T-helper 2 cell (primary cell): ENCODE results near the gene KIF6.
"Not testable (repeated sequence)": the region's sequence is repeated elsewhere in the genome, so short reads cannot be mapped to it uniquely, and the experiment has no call there.

Source experiments
- DNase-seq, 5 experiments: peaks; one replicate each; pipeline versions ENCODE4 v3.0.0 to v3.0.0-alpha.2; 2012 to 2022
- total RNA-seq, 2 donors: gene quantifications; one replicate each; lab custom pipeline; 2026; lab: John Stamatoyannopoulos, UW

KIF6 gene
- 0 reads per million in 2 donors for total RNA-seq

DNA sequence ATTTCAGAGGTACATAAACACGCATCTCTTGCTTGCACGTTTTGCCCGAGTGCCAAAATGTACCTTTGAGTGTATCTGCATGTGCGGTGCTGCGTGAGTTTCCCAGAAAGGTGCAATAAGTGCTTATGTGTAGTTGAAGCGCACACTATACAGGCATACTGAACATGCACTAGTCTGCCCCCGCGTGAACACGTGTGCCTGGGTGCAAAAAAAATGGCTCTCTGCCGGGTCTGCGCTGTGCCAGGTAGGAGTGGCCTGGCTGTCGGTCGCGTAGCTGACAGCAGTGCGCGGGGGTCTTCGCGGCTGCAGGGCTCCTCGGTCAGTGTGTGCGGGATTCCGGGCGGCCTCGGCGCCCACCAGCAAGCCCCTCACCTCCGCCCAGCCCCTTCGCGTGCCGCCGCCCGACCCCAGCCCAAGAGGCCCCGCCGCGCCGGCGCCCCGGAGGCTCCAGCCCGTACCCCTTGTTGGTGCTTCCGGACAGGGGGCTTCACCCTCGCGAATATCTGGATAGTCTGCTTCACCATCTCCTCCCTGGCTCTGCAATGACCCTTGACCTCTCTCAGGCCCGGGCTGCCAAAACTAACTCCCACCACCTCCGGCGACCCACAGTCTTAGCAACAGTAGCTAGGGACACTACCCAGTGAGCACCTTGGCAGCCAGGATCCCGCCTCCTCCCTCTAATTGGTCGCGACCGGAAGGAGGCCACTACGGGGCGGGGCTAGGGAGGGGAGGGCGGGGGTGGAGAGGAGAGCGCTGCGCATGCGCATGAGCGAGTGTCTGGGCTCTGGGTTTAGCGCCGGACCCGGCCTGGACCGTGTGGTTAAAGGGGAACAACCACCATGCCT lies at the start of gene KIF6:
Gene KIF6 (minus strand): TSS at position 622 of the 845 bp plus-strand sequence. CDS start 98 bp downstream, at position 524.
- peak; percentile 1 to 86 (median 50) for DNase-seq

DNA sequence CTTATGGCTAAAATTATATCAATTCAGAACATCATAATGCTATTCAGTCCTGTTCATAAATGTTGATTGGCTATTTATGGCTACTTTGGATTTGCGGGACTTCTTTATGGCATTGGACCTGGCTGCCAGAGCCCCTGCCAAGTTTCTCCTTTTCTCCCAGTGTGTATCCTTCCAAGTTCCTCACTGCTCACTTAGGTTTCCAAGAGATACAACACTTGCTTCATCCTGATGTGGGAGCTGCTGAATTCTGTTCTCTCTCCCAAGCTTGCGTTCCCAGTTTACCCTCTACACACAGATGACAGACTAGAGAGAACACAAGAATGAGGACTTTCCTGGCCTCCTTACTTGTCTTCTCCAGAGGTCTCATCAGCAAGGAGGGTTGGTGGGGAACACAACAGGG lies 48.6 kb upstream of the KIF6 start:
- no peak for DNase-seq

DNA sequence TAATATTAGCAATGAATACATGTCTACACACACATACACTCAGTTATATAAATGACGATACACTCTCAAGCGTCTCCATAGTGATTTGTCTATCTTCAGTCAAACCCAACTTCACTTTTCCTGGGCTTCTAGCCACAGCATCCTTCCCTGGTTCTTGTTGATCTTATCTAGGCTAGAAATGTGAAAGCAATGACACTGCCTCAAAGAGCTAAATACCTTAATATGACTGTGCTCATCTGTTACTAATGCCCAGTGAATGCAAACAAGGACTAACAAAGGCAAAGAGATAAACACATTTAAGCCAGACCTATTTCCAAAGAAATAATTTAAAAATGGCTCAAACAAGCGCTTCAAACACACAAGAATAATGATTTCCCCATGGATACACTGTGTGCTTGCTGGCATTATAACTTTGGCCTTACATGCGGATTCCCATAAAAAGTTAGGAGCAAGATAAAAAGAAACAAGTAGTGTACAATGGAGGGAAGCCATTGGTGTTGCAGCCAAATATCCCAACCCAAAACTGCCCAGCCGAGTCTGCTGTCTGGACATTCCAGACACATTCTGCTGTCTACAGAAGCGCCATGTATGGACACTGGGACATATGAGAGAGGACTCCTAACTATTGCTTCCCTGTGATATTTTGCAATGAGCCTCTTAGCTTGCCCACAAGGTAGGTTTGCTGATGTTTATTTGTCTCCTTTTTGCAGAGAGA lies 47.5 kb upstream of the KIF6 start:
- no peak for DNase-seq

- DNase-seq, result no peak
Observed at GRCh38 chr6:39770446-39770845, 45.2 kb upstream of the KIF6 start.

DNA sequence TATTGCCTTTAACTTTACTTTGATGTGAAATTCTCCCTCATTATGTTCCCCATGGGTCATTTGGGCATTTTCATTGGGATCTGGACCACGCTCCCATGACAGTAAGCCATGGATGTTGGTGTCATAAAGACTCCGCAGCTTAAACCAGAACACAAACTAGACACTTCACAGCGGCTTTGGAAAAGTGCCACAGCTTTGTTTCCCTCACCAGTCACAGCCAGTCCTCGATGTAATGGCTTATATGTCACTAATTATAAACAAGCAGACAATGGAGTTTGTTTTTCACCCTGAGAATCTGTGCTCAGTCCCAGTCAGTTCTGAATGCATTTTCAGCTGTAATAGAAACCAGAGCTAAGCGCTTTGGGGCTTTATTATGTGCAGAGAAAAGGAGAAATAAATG lies 43.8 kb upstream of the KIF6 start:
- no peak for DNase-seq

- DNase-seq, result no peak
Observed at GRCh38 chr6:39765508-39766065, 40.4 kb upstream of the KIF6 start.

DNA sequence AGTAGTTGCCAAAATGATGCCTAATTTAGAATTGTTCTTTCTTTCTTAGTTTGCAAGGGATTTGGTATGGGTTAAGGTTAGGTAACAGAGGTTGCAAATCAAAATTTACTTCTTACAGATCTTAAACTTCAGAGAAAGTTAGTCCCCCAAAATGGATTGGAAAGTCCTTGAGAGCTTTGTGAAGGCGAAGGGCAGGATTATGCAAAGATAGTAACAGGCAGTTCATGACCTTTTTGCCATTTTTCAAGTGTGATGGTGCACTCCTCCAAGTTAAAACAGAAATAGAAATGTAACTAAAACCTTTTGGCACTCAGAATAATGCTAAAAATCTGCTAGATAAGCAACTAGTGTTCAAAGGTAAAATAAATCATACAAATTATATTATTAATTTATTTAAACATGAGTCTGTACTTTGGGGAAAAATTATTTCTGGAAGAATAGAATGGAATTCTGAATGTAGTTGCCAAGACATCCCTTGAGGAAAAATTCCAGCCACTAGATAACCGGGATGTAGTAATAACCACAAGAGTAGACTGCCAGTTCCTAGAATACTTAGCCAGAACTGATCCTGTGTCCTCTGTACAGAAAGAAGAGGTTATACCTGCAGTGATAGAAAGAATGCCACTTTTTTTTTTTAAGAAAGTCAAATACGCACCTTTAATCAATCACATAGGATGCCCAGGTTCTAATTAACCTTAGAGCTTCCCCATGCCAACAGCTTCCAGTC lies 35.2 kb upstream of the KIF6 start:
- no peak for DNase-seq

DNA sequence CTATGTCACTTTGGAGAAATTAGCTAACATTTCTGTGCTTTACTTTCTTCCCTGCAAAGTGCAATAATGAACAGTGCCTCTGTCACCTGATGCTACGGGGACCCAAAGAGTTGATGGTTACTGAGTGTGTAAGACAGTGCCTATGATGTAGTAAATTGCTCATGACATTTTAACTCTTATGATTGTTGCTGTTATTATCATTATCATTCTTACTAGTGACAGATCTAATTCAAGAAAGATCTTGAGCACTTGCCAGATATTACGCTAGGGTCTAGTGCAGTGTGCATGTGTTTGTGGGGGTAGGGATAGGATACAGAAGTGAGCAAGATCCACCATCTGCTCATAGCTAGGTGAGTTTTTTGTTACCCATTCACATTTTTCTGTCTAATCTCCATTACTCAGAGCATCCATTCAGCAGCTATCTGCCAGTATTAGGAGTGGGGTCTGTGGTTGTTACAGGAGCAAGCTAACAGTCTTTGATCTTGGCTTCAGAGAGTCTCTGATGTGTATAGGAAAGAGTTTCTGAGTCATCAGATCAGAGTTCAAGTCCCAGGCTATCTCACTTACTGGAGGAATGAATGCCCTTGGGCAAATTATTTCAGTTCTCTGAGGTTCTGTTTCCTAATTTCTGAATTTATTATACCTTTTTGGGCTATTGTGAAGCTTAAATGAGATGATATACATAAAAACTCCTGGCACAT lies 33.8 kb upstream of the KIF6 start:
- no peak for DNase-seq

- no peak for DNase-seq
Observed at GRCh38 chr6:39756582-39756981, 31.4 kb upstream of the KIF6 start.

DNA sequence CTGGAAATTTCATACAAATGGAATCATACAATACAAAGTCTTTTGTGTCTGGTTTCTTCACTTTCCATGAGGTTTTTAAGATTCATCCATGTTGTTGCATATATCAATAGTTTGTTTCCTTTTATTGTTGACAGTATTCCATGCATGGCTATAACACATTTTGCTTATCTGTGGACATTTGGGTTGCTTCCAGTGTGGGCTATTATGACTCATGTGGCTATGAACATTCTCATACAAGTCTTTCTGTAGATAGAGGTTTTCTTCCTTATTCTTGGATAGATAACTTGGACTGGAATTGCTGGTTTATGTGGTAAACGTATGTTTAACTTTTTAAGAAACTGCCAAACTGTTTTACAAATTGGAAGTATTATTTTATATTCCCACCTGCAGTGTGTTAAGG lies 30.0 kb upstream of the KIF6 start:
- no peak for DNase-seq

DNA sequence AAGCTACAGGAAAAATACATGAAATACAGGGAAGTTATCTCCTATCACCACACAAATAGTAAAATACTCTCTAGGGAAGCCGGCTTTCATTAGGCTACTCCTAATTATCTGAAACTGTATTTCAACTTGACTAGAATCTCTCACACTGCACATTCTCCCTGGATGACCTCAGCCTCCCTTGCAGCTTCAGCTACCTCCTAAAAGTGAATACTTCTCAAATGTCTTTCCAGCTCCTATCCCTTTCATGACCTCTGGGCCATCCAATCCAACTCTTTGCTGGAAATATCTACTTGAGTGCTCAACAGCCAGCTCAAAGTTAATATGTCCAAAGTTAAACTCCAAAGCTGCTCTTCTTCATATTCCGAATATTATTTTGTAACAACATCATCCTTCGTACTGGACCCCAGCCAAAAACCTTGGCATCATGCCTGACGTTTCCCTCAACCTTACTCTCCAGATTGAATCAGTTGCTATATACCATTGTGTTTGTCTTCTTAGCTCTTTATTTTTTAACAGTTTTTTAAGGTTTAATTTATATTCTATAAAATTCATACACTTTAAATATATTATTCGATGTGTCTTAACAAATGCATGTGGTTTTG lies 29.4 kb upstream of the KIF6 start:
- DNase-seq, result no peak

DNA sequence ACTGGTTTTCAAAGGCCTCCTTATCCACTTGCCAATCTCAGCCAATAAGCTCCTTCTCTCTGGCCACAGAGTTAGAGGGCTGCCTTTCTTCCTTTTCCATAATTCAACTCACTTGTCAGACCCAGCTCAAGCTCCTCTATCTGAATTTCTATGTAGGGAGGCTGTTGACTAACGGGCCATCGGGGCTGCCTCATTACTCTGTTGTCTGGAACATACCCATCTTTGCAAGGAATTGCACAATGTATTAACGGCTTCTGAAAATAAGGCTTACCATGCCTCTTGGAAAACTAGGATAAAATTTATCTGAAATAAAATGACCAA lies 28.5 kb upstream of the KIF6 start:
- no peak for DNase-seq

GRCh38 chr6:39752835-39753724 lies 27.9 kb upstream of the KIF6 start:
- no peak for DNase-seq

GRCh38 chr6:39746795-39747194 lies 21.6 kb upstream of the KIF6 start:
- no peak for DNase-seq

GRCh38 chr6:39733704-39734103 lies 8.5 kb upstream of the KIF6 start:
- DNase-seq, result no peak

DNA sequence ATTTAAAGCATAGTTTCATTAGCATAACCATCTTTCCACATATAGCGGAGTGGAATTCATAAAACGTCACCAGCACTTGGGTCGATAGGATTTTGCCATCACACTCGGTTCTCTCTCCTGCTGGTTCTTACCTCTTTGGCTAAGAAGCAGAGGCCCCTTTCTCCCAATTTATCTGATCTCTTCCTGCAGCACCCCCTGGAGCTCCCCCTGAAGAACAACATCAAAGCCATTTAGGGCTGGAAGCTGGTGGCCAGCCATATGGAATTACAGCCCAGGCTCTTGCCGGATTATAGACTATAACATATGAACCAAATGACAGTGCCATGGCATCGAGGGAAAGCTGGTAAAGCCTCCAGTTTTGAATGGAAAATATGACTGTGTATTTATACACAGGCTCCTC lies 6.4 kb upstream of the KIF6 start:
- DNase-seq, result no peak

GRCh38 chr6:39729945-39730344 lies 4.7 kb upstream of the KIF6 start:
- no peak for DNase-seq

- no peak for DNase-seq
Observed at GRCh38 chr6:39725632-39725997, 407 bp upstream of the KIF6 start.

GRCh38 chr6:39723350-39723749 lies 1.9 kb downstream of the KIF6 start:
- not testable (repeated sequence) for DNase-seq

DNA sequence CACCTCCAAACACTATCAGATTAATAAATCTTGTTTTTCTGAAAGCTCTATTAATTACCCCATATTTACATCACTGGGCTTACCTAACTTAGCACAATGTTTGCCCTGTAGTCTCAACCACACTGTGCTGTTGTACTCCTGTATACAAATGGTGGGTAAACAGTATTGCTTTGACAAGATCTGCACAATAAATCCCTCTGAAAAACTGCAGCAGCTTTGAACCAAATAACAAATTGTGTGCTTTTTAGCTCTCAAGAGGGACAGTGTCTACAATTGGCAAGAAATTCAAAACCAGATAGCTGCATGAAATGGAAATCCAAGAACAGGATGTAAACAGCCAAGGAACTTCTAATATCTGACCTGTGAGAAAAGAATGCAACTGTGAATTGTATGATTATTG lies 10.4 kb downstream of the KIF6 start:
- no peak for DNase-seq
